Dermis microvascular lymphatic vessel endothelial cell (primary cell): ENCODE results near the gene ATOH8. TPM values are rescaled to one million over a fixed set of nuclear protein-coding genes. Genes with fewer than 3 reads are reported as not detected.

Experiments
- DNase-seq, 2 donors: peaks; one replicate each; pipeline versions ENCODE4 v3.0.0 to v3.0.0-alpha.2; 2010; ENCODE audit warnings: low read depth in 2 of 2
- total RNA-seq: library from RNA; depleted of rRNA; stranded (reverse); fragments of >200 nt; gene quantifications from 2 replicates; pipeline ENCODE4 v1.2.1, GENCODE V29; 2014

Gene ATOH8
- total RNA-seq, 1 donor from 2014 or later: 13.1 TPM

GRCh38 chr2:85754313-85755095 is 713 bp downstream of the ATOH8 start:
- peak in 1 of 2 donors; percentile 51 for DNase-seq

DNA sequence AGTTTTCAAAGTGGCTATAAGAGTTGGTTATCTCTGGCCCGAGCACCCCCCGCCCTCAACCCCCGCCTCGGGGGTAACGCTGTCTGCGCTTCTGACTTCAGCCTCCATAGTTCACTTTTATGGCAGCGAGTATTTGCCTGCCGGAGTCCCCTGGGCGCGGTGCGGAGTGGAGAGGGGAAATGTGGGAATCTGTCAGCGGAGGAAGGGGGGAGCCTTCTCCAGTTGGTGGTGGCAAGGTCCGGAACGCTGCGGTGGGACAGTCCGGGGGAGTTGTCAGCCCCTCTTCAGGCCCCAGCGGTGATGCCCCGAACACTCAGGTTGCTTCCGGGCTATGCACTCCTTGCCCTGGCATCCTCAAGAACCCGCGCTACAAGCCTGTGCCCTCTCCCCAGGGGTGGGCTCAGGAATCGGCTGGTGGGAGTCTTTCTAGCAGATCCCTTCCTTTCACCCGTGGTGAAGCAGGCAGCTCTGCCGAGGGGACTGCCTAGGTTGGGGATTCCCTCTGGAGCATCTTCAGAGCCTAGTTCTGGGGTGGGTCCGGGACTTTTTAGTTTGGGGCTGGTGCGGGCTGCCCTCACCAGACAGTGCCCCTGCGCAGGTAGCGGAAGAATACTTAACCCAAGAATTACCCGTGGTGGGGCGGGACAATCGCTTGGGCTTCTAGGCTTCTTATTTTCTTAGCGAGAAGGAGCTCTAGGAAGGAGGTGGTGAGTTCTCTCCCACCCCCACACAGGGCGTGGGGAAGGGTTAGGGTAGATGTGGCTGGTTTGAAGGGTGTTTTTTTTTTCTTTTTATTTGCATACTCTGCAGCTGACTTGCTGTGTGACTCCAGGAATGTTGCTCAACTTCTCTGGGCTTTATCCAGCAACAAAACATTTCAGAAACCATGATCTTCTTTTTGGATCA is 1.6 kb downstream of the ATOH8 start:
- no peak for DNase-seq

- DNase-seq: no peak
Observed at GRCh38 chr2:85756195-85756594, 2.4 kb downstream of the ATOH8 start.

DNA sequence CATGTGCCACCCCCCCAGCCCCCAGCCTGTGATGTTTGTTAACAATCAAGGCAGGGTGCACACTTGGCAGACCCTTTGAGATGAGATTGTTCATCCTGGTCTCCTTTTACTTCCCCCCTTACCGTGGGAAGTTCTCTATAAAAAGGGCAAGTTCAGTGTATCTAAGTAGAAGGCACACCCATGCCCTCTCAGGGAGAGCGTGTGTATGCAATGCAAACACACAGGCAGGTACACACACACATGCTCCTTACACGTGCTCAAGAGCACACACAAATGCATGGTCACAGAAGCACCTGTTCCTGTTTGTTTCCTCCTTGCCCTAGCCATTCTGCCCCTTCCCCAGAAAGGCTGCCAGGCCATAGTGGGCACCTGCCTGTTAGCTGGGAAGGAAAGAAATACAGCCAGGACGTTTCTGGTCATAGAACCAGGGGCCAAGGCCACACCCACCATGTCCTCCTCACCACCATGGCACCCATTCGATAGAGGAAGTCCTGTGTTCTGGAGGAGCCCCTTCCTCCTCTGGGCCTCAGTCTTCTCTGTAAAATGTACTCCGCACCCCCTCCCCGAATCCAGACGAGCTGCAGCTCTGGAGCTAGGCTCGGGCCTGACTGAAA is 3.1 kb downstream of the ATOH8 start:
- no peak for DNase-seq

GRCh38 chr2:85757860-85758259 is 4.1 kb downstream of the ATOH8 start:
- DNase-seq: no peak

GRCh38 chr2:85758361-85759256 is 4.8 kb downstream of the ATOH8 start:
- no peak for DNase-seq

- DNase-seq: no peak
Observed at GRCh38 chr2:85759257-85759613, 5.4 kb downstream of the ATOH8 start.

- DNase-seq: peak; percentile 54 to 65
Observed at GRCh38 chr2:85760371-85760770, 6.6 kb downstream of the ATOH8 start.

- DNase-seq: no peak
Observed at GRCh38 chr2:85760872-85761271, 7.1 kb downstream of the ATOH8 start.

DNA sequence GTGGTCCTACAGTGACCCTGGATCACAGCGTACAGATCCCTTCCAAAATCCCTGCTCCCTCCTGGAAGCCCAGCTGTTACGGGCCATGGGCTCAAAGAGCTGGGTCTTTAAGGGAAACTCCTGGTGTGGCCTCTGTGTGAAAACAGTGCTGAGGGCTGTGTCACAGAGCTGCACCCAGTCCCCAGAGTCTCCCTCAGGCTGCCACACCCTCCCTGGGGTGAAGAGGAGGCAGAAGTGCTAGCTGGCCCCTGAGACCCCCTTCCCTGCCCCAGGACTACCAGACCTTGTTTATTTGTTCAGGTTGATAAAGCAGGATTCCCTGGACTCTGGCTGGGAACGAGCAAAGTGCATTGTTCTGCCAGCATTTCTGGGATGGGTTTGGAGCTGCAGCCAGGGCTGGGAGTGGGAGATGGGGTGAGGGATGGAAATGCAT is 7.7 kb downstream of the ATOH8 start:
- no peak for DNase-seq

DNA sequence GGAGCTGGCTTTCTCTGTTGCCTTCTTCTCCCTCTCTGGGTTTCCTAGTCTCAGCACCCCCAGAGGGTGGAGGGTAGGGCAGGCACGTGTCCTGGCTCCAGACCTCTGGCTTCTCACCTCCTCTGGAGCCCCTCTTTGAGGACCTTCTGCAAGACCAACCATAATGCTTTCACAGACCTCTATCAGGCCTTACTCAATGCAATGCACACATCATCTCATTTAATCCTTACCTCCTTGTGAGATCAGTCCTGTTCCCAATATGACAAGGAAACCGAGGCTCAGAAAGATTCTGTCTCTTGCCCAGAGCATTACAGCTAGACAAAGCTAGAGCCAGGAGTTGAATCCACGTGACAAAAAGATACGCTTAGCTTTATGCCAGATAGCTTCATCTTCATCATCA is 8.2 kb downstream of the ATOH8 start:
- no peak for DNase-seq

DNA sequence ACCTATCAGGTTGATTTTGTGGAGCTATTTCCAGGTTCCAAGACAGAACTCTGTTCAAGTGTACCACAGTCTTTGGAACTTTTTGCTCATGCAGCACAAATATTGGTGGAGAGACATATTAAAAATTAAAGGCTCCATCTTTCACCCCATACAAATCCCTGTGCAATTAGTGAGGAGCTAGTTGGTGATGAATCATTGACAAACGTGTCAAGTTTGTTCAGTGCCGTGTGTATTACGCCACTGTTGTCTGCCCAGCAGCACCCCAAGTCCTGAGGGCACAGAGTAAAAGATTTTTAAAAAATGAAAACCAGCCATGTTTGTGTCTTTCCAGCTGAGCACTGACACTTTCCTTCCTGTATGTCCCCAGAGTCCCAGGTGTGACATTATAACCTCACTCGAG is 9.3 kb downstream of the ATOH8 start:
- no peak for DNase-seq

GRCh38 chr2:85763831-85764230 is 10.0 kb downstream of the ATOH8 start:
- DNase-seq: no peak

- peak in 1 of 2 donors; percentile 33 for DNase-seq
Observed at GRCh38 chr2:85765081-85765731, 11.4 kb downstream of the ATOH8 start.

DNA sequence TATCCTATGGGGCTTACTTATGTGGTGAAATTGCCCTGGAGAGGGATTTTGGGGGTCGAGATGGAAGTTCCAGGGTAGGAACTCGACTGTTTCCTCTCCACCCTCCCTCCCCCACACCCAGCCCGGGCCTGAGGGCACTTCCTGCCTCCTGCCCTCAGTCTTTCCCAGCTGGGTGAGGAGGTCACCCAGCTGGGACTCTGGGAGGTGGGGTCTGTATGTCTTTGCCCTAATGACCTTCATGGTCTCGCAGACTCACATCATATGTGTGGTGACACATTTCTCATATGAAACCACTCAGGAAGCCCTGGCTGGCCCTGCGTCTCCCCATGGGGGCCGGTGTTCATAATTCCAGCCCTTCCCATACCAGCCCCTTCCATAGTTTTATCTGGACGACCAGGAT is 12.4 kb downstream of the ATOH8 start:
- DNase-seq: peak in 1 of 2 donors; percentile 66

GRCh38 chr2:85767803-85768665 is 14.2 kb downstream of the ATOH8 start:
- DNase-seq: no peak

DNA sequence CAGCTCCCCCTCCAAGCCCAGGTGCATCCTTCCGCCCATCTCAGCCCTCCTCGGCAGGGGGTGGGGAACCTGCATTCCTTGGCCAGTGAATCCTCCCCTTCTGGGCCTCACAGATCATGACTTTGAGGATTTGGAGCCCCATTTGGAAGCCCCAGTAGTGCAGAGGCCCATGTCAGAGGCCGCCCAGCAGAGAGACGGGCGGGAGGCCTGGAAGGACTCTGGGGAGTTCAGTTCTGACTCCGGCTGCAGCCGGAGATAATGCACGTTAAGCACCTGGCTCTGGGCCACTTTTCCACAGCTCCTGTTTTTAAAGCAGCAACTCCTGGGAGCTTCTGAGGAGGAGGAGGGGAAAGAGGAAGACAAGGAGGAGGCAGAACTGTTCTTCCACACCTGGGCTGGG is 14.9 kb downstream of the ATOH8 start:
- DNase-seq: peak in 1 of 2 donors; percentile 73

DNA sequence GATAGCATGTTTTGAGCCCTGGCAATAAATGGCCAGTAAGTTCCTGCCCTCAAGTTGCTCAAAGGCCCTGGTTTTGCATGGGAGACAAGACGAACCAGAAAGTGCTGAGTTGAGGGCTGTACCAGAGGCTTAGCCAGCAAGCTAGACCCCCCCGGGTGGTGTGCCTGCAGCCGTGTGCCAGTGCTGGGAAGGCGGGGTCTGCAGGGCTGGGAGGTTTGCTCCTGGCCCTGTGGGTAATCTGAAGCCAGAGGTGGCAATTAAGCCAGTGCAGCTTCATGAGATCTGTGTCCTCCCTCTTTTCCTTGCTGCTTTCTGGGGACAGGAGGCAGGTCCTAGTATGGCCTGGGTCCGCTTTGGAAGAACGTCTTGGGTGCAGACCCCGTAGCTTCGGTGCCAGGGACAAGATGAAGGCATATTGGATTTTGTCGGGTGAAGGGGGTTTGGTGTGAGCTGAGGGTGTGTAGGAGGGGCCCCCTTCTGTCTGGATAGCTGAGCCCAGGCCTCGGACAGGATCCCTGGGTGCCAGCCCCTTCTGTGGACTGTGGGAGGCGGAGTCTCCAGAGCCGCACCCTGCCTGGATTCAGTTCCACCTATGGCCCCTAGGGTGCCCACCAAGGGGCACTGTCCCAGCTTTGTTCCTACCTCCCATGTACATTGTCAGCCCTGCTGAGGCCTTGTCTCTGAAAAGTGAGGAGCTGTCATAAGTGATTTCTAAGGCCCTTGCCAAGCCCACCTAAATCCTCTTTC is 15.6 kb downstream of the ATOH8 start:
- DNase-seq: no peak

DNA sequence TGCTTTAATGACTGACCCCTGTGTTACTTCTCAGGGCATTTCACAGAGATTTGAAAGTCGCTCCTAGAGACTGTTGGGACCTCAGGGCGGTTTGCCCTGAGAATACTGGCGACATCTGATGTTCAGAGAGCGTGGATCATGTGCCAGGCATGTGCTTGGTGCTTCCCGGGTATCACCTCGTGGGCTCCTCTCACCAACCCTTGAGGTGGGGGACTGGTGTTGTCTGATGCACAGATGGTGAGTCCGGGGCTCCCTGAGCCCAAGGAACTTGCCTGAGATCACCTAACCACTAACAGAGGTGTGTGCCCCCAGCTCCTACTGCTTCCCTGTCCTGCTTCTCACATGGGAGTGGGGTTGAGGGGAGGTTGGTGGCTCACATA is 16.2 kb downstream of the ATOH8 start:
- no peak for DNase-seq
